Testis (tissue), 2 donors: Measurements from ENCODE around the gene CENPQ.

Experiments used
- CTCF ChIP-seq, 3 experiments: fragments of 450-650 bp in 2 of 3; fragments of 200-600 bp in 1 of 3; sonication (generic) in 1 of 3; IDR thresholded peaks; one replicate each; pipeline ENCODE4 v1.5.1; 2016 to 2019; ENCODE audit warnings: antibody characterized with exemption in 3 of 3, mild to moderate bottlenecking in 2 of 3, moderate library complexity in 1 of 3
- POLR2A ChIP-seq: fragments of 450-650 bp; IDR thresholded peaks from one replicate; pipeline ENCODE4 v1.6.1; 2017; ENCODE audit warnings: antibody characterized with exemption, mild to moderate bottlenecking, moderate library complexity

- TF ChIP-seq CTCF (IDR thresholded peaks at IDR 0.05) (peak; percentile 49 to 76 (median 68)), POLR2A (no peak)
These were observed 68.8 kb downstream of the CENPQ start for GRCh38 chr6:49531774-49532569.
